Esophagus muscularis mucosa (tissue), 4 donors: ENCODE results near the gene SLC26A5. TPM values are rescaled to one million over a fixed set of nuclear protein-coding genes. Genes with fewer than 3 reads are reported as not detected.

Experiments used
- DNase-seq: peaks from one replicate; pipeline ENCODE4 v3.0.0-alpha.2; 2017; ENCODE audit errors: extremely low spot score
- H3K27ac ChIP-seq, 4 donors: fragments of 200-600 bp; sonication (generic); replicated peaks in 1 of 4; 1 replicate in 3 of 4; 2 replicates in 1 of 4; pipeline ENCODE4 v1.5.1; 2016 to 2019; ENCODE audit warnings: mild to moderate bottlenecking in 1 of 4
- H3K27me3 ChIP-seq, 4 donors: fragments of 200-600 bp; sonication (generic); one replicate each; pipeline versions ENCODE4 v1.5.1 to v1.6.0; 2016 to 2019
- H3K36me3 ChIP-seq, 4 donors: fragments of 200-600 bp; sonication (generic); one replicate each; pipeline ENCODE4 v1.5.1; 2016 to 2019
- H3K4me1 ChIP-seq, 4 donors: fragments of 200-600 bp; sonication (generic); one replicate each; pipeline ENCODE4 v1.5.1; 2016 to 2019
- H3K4me3 ChIP-seq, 4 donors: fragments of 200-600 bp; sonication (generic); 1 replicate in 2 of 4; 2 replicates in 2 of 4; pipeline ENCODE4 v1.5.1; 2016 to 2019; ENCODE audit warnings: mild to moderate bottlenecking in 4 of 4, moderate library complexity in 1 of 4
- H3K9me3 ChIP-seq, 4 donors: fragments of 200-600 bp; sonication (generic); 1 replicate in 3 of 4; 2 replicates in 1 of 4; pipeline ENCODE4 v1.5.1; 2016 to 2019
- CTCF ChIP-seq, 3 experiments: fragments of 200-600 bp in 2 of 3; fragments of 450-650 bp in 1 of 3; sonication (generic) in 2 of 3; IDR thresholded peaks; one replicate each; pipeline ENCODE4 v1.5.1; 2017 to 2019; ENCODE audit warnings: antibody characterized with exemption in 3 of 3, mild to moderate bottlenecking in 2 of 3, moderate library complexity in 1 of 3
- EP300 ChIP-seq: sonication (generic); formaldehyde crosslinking; IDR thresholded peaks from one replicate; pipeline ENCODE4 v1.6.1; 2017; ENCODE audit warnings: antibody characterized with exemption
- POLR2A ChIP-seq: fragments of 450-650 bp; IDR thresholded peaks from one replicate; pipeline ENCODE4 v1.6.1; 2017; ENCODE audit warnings: antibody characterized with exemption, moderate library complexity, mild to moderate bottlenecking, low read depth
- POLR2AphosphoS5 ChIP-seq, 2 donors: sonication (generic); formaldehyde crosslinking; IDR thresholded peaks; one replicate each; pipeline ENCODE4 v1.6.1; 2017; ENCODE audit warnings: antibody characterized with exemption in 2 of 2
- WGBS: methylation state at CpG from one replicate; pipeline ENCODE4 v1.1.5; 2018; 5-methylcytosine and 5-hydroxymethylcytosine counted together
- intact Hi-C: fragments of 100-400 bp; cut with DNase I; formaldehyde crosslinking; loops from one replicate; pipeline ENCODE4 v1.15.1; 2023
- small RNA-seq, 3 donors: library from RNA; depleted of rRNA; stranded (forward); fragments of <200 nt; gene quantifications; one replicate each; pipeline ENCODE3, GENCODE V24; 2016
- total RNA-seq, 4 donors: library from RNA; depleted of rRNA; stranded (reverse); fragments of >200 nt; gene quantifications; one replicate each; pipeline versions ENCODE4 v1.1.0 to v1.2.1, GENCODE V29; 2016

Gene SLC26A5
- total RNA-seq, 4 donors from 2014 or later = under 0.01 TPM; not detected in 3

- Histone ChIP-seq H3K36me3 (peaks cover 54 to 94% (median 67%) of the 10 kb centered on the region in 4 donors), H3K9me3 (no peaks in the 10 kb centered on the region), H3K27ac (no peak overlapping the region), H3K4me3 (no peak overlapping the region), H3K27me3 (no peaks in the 10 kb centered on the region), H3K4me1 (no peaks in the 10 kb centered on the region)
- 89% methylated on average over 8 of the region's 8 CpGs for WGBS
- TF ChIP-seq CTCF (IDR thresholded peaks at IDR 0.05) (no peak), POLR2AphosphoS5 (IDR thresholded peaks at IDR 0.05) (no peak), EP300 (no peak), POLR2A (no peak)
- DNase-seq = no peak
- intact Hi-C loops = no loop called here
Observed at GRCh38 chr7:103325744-103326143, 120.3 kb downstream of the SLC26A5 start.

Small RNA genes within 50 kb of the gene (small RNA-seq; reads per million reads assigned to genes)
- gene RF00019 (0 reads per million in 3 donors), gene RPS29P16 (0 to 1.3 (median 0.34) reads per million in 3 donors)

Other genes starting within 250 kb of the SLC26A5 start
- 10 to 100 TPM; 48.9 to 59.6 (median 50.6) TPM for gene PMPCB, start 148.8 kb downstream of the SLC26A5 start, total RNA-seq
- gene DNAJC2, start 101.4 kb downstream of the SLC26A5 start, total RNA-seq = 10 to 100 TPM; 10.1 to 15.9 (median 10.3) TPM
- 100 to 1,000 TPM; 108 to 129 (median 116) TPM for gene PSMC2, start 98.6 kb downstream of the SLC26A5 start, total RNA-seq